Left kidney (tissue), 2 donors: ENCODE results near the gene NOTCH1. TPM values are rescaled to one million over a fixed set of nuclear protein-coding genes. Genes with fewer than 3 reads are reported as not detected.
"Not testable (repeated sequence)": the region's sequence is repeated elsewhere in the genome, so short reads cannot be mapped to it uniquely, and the experiment has no call there.

Experiments
- DNase-seq: peaks from one replicate; pipeline ENCODE4 v3.0.0-alpha.2; 2013
- polyA plus RNA-seq: library from polyadenylated mRNA; unstranded; fragments of 120-200 nt; gene quantifications from one replicate; pipeline ENCODE4 v1.2.1, GENCODE V29; 2013; ENCODE audit not compliant: insufficient read length

NOTCH1 gene
- polyA plus RNA-seq, 1 donor = 26.4 TPM

GRCh38 chr9:136565086-136565714, 19.4 kb upstream of the NOTCH1 start:
- DNase-seq = peak; percentile 74

- DNase-seq = no peak
Observed at GRCh38 chr9:136564379-136564988, 18.6 kb upstream of the NOTCH1 start.

- DNase-seq = no peak
Observed at GRCh38 chr9:136563646-136564325, 17.9 kb upstream of the NOTCH1 start.

- no peak for DNase-seq
Observed at GRCh38 chr9:136562746-136563495, 17.1 kb upstream of the NOTCH1 start.

GRCh38 chr9:136561779-136562178, 15.9 kb upstream of the NOTCH1 start:
- no peak for DNase-seq

DNA sequence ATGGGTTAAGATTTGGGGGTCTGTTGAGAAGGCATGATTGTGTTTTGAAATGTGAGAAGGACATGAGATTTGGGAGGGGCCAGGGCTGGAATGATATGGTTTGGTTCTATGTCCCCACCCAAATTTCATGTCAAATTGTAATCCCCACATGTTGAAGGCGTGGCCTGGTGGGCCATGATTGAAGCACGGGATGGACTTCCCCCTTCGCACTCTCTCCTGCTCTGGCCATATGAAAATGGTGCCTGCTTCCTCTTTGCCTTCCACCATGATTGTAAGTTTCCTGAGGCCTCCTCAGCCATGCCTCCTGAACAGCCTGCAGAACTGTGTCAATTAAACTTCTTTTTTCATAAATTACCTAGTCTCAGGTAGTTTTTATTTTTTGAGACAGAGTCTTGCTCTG, 14.7 kb upstream of the NOTCH1 start:
- no peak for DNase-seq

DNA sequence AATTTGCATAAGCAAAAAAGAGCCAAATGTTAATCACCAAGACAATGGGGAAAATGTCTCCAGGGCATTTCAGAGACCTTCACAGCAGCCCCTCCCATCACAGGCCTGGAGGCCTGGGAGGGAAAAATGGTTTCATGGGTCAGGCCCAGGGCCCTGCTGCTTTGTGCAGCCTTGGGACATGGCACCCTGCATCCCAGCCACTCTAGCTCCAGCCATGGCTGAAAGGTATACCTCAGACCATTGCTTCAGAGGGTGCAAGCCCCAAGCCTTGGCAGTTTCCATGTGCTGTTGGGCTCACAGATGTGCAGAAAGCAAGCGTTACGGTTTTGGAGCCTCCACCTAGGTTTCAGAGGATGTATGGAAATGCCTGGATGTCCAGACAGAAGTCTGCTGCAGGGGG, 13.5 kb upstream of the NOTCH1 start:
- not testable (repeated sequence) for DNase-seq

DNA sequence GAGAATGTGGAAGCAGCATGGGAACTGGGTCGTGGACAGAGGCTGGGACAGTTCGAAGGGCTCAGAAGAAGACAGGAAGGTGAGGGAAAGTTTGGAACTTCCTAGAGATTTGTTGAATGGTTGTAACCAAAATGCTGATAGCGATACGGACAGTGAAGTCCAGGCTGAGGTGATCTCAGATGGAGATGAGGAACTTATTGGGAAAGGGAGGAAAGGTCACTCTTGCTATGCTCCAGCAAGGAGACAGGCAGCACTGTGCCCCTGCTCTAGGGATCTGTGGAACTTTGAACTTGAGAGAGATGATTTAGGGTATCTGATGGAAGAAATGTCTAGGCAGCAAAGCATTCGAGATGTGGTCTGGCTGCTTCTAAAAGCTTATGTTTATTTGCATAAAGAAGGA, 13.0 kb upstream of the NOTCH1 start:
- not testable (repeated sequence) for DNase-seq

DNA sequence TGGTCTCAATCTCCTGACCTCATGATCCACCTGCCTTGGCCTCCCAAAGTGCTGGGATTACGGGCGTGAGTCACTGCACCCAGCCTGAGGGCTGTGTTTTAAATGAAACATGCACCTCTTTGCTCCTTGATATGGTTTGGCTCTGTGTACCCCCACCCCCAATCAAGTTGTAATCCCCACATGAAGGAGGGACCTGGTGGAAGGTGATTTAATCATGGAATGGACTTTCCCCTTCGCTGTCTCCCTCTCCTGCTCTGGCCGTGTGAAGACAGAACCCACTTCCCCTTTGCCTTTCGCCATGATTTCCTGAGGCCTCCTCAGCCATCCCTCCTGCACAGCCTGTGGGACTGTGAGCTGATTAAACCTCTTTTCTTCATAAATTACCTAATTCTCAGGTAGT, 12.5 kb upstream of the NOTCH1 start:
- no peak for DNase-seq

DNA sequence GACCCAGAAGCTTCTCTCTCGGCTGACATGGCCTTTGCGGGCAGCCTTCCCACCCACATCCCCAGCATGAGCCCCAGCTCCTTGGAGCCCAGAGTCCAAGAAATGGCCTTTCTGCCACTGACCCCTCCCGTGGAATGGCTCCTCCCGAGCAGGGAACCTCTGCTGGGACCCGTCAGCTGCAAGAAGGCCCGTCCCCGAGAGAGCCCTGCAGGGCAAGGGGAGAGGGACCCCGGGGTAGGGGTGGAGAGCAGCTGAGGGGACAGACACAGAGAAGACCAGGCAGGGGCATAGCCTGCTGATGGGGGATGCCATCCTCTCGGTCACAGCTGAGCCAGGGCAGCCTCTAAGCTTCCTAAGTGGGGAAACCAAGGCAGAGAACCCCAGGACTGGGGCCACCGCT, 11.2 kb upstream of the NOTCH1 start:
- DNase-seq = no peak

- DNase-seq = no peak
Observed at GRCh38 chr9:136556166-136556565, 10.3 kb upstream of the NOTCH1 start.

DNA sequence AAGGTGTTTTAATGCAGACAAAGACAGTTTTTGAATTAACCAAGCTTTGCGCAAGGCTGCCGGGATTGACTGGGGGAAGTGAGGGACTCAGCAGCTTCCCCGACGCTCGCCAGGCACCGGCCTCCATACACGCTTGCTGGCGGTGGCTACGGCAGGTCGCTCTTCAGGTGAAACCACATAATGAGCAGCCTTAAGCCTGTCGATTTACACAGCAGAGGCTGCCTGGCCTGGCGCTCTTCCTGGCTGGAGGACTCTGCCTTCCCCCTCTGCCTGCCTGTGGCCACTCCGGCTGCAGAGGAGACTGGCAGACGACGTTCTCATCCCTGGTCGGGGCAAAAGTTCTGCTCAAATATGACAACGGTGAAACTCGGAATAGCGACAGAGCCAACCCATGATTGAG, 9.0 kb upstream of the NOTCH1 start:
- no peak for DNase-seq

- no peak for DNase-seq
Observed at GRCh38 chr9:136553581-136553980, 7.7 kb upstream of the NOTCH1 start.

DNA sequence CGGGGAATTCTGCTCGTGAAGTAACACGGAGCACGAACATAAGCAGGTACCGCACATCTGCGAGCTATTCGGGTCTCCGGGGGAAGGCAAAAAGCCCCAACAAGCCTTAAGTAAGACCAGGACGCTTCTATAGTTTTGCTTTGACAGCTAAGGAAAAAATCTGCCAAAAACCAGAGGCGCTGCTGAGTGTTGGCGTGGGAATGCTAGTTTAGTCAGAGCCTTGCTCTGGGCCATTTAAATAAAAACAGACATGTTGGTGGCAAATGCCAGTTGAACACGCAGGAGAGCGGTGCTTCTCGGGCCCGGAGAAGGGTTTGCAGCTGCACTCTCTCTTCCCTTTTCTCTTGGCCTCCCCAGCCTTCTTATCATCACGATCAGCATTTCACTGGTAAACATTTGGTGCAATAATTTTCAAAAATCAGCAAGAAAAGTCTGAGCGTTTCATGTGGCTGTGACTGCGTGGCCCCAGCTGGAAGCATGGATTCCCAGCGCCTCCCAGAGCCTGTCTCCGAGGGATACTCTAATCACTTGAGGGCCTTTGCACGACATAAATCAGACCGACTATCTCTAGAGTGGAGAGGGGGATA, 6.4 kb upstream of the NOTCH1 start:
- no peak for DNase-seq

- DNase-seq = no peak
Observed at GRCh38 chr9:136551401-136552116, 5.7 kb upstream of the NOTCH1 start.

DNA sequence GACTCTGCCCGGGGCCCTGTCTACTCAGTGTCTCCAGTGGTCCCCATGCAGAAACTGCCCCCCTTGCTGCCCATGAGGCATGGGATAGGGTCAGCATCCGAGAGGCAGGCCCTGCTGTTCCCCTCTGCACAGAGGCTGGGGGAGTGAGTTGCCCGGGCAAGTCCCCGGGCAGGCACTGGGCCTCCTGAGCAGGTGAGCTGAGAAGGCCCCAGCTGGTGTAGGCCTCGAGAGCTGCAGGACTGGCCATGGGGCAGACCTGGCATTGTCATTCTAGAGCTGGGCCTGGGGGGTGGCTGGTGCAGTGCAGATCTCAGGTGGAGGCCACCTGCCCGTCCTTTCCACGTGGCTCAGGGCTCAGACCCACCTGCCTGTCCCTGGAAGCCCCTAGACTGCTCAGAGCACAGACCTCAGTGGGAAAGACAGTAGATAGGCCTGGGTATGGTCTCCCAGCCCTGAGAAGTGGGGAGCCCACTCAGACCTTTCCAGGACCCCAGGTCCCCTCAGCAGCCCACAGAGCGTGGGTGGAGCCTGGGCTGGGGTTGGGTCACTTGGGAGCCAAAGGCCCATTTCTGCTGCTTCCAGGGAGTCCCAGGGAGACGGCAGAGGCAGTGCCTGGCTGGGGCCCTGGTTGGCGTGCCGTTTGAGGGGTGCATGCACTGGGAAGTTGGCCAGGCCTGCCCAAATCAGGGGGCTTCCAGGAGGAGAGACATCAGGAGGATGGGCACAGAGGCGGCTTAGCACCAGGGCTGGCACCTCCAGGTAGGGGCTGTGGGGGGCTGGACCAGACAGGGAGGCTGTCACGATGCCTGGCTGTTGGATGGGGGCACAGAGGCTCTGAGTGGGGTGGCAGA, 4.8 kb upstream of the NOTCH1 start:
- DNase-seq = no peak

- DNase-seq = no peak
Observed at GRCh38 chr9:136549010-136549980, 3.4 kb upstream of the NOTCH1 start.

DNA sequence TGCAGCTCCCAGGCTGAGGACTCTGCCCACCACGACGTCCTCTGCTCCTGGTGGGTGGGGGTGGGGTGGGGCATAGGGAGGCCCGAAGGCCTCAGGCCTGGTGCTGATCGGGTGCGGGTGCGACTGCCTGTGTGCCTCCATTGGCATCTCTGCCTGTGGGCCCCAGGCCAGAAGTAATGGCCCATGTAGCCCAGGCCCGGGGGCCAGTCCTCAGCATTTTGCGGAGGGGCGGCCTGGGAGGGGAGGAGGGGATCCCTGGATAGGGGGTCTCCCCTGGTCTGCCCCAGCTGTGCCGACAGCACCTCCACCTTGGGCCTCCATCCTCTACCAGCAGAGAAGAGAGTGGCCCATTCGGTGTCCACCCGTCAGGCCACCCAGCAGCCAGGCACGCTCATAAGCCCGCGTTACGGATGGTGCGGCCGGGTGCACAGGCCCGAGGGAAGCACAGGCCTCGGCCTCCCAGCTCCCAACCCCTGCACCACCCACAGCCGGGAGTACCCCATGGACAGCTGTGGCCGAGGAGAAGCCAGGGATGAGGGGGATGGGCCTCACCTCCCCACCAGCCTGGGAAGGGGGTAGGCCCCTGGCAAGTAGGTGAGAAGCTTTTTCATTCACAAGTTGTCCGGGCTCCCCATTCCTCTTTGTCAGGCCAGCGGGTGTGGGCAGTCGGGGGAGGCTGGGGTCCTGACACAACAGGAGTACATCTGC, 1.8 kb upstream of the NOTCH1 start:
- DNase-seq = no peak
